HG02970 (cell line): ENCODE data around the gene TUT4.

Experiments
- ATAC-seq: cut with Tn5 transposase; IDR thresholded peaks from one replicate; pipeline ENCODE4 v1.9.1; 2021; ENCODE audit warnings: mild to moderate bottlenecking, moderate library complexity, moderate number of reproducible peaks; ENCODE audit not compliant: unreplicated experiment, low FRiP score

Gene TUT4

GRCh38 chr1:52416811-52417210 lies 136.1 kb downstream of the TUT4 start:
- no peak for ATAC-seq

GRCh38 chr1:52414942-52415341 lies 137.9 kb downstream of the TUT4 start:
- no peak for ATAC-seq

GRCh38 chr1:52413410-52413989 lies 139.4 kb downstream of the TUT4 start:
- no peak for ATAC-seq

- no peak for ATAC-seq
Measured at GRCh38 chr1:52404975-52405338, 147.9 kb downstream of the TUT4 start.

GRCh38 chr1:52404116-52404974 lies 148.5 kb downstream of the TUT4 start, which contains the start of the genes ORC1 and PRPF38A:
ORC1 (minus strand) TSS chr1:52404423; CDS start chr1:52402223, 2,200 bp downstream.
PRPF38A (plus strand) TSS chr1:52404602; CDS start chr1:52404750, 148 bp downstream.
- ATAC-seq = peak; percentile 93

GRCh38 chr1:52403566-52404115 lies 149.3 kb downstream of the TUT4 start:
- ATAC-seq = peak; percentile 25

GRCh38 chr1:52402860-52403240 lies 150.0 kb downstream of the TUT4 start:
- no peak for ATAC-seq

- ATAC-seq = no peak
Measured at GRCh38 chr1:52400131-52400530, 152.8 kb downstream of the TUT4 start.

- no peak for ATAC-seq
Measured at GRCh38 chr1:52399629-52400028, 153.3 kb downstream of the TUT4 start.

- no peak for ATAC-seq
Measured at GRCh38 chr1:52393174-52393573, 159.7 kb downstream of the TUT4 start.

- no peak for ATAC-seq
Measured at GRCh38 chr1:52386458-52386857, 166.4 kb downstream of the TUT4 start.

- ATAC-seq = no peak
Measured at GRCh38 chr1:52385376-52385775, 167.5 kb downstream of the TUT4 start.
